Panc1 (cell line): ENCODE measurements around the gene AHDC1. TPM values are rescaled to one million over a fixed set of nuclear protein-coding genes. Genes with fewer than 3 reads are reported as not detected.

Experiments used
- ATAC-seq: fragments of 200-7000 bp; cut with Tn5 transposase; 2 replicates; pipeline ENCODE4 v1.9.1; 2020; ENCODE audit warnings: mild to moderate bottlenecking, moderate library complexity
- BruUV-seq: library from RNA; stranded (reverse); fragments of 400-500 nt; replicated peaks from 2 replicates; lab custom pipeline; 2021; lab: Mats Ljungman, UMichigan
- CTCF ChIA-PET: fragments of 300-600 bp; sonication (Branson Sonifier 250); formaldehyde crosslinking; loops from one replicate; lab custom pipeline; 2022; ENCODE audit warnings: antibody characterized with exemption; lab: Charles Lee
- POLR2A ChIA-PET: fragments of 300-600 bp; sonication (Branson Sonifier 250); formaldehyde crosslinking; loops from one replicate; lab custom pipeline; 2022; ENCODE audit warnings: antibody characterized with exemption; lab: Charles Lee
- DNase-seq: peaks from one replicate; pipeline ENCODE4 v3.0.0-alpha.2; 2010; ENCODE audit warnings: low read depth, low spot score
- H3K27ac ChIP-seq: 2 replicates; pipeline ENCODE4 v1.5.1; 2011; ENCODE audit warnings: mild to moderate bottlenecking, low read length, inconsistent platforms
- H3K27me3 ChIP-seq: fragments of 200-500 bp; sonication (Bioruptor generic); 2 replicates; pipeline ENCODE4 v1.6.0; 2014; ENCODE audit warnings: low read length, inconsistent platforms; ENCODE audit not compliant: control insufficient read depth, insufficient read depth
- H3K36me3 ChIP-seq: fragments of 200-500 bp; sonication (Bioruptor generic); 2 replicates; pipeline ENCODE4 v1.5.1; 2014; ENCODE audit warnings: inconsistent platforms, mild to moderate bottlenecking, low read length, moderate library complexity; ENCODE audit not compliant: control insufficient read depth, insufficient read depth
- H3K4me1 ChIP-seq: 2 replicates; pipeline ENCODE4 v1.5.1; 2011; ENCODE audit warnings: inconsistent platforms, mild to moderate bottlenecking, low read length, moderate library complexity; ENCODE audit not compliant: control insufficient read depth, insufficient read depth
- H3K4me3 ChIP-seq, 2 experiments: 2 replicates each; pipeline ENCODE4 v1.5.1; 2011 to 2012; ENCODE audit warnings: low read depth in 2 of 2, low read length in 2 of 2, mild to moderate bottlenecking in 2 of 2, inconsistent platforms in 1 of 2, moderate library complexity in 1 of 2
- H3K9me3 ChIP-seq: fragments of 200-500 bp; sonication (Bioruptor generic); 2 replicates; pipeline ENCODE4 v1.5.1; 2014; ENCODE audit warnings: low read depth, mild to moderate bottlenecking, inconsistent platforms, low read length, moderate library complexity; ENCODE audit not compliant: control insufficient read depth, insufficient read depth
- POLR2AphosphoS5 ChIP-seq: IDR thresholded peaks from 2 replicates; pipeline ENCODE4 v1.6.1; 2012; ENCODE audit warnings: mild to moderate bottlenecking, low read depth, low read length, moderate library complexity
- SIN3A ChIP-seq: IDR thresholded peaks from 2 replicates; pipeline ENCODE4 v1.6.1; 2012; ENCODE audit warnings: low read depth, mild to moderate bottlenecking, low read length, moderate library complexity, borderline replicate concordance; ENCODE audit not compliant: insufficient read depth
- TCF7L2 ChIP-seq: IDR thresholded peaks from 2 replicates; pipeline ENCODE4 v1.6.1; 2011; ENCODE audit warnings: mild to moderate bottlenecking, low read depth, low read length, inconsistent platforms
- in situ Hi-C: cut with HindIII; loops from 2 replicates; pipeline ENCODE4 v1.10.0; 2016; ENCODE audit warnings: low sequenced_read_pairs, low pct_unique_long_range_greater_than_20kb
- intact Hi-C: fragments of 100-400 bp; cut with micrococcal nuclease; formaldehyde crosslinking; loops from one replicate; pipeline ENCODE4 v1.10.0; 2022; ENCODE audit not compliant: unreplicated experiment
- total RNA-seq: library from RNA; stranded (reverse); gene quantifications from one replicate; pipeline ENCODE4 v1.2.1, GENCODE V29; 2021; ENCODE audit not compliant: unreplicated experiment
- TF ChIP-seq, protein P1 (sequence below): fragments of 450-650 bp; IDR thresholded peaks from 2 replicates; pipeline ENCODE4 v1.5.1; 2017; ENCODE audit warnings: mild to moderate bottlenecking
- TF ChIP-seq, protein P2 (sequence below), 2 experiments: IDR thresholded peaks; 2 replicates each; pipeline ENCODE4 v1.6.1; 2011 to 2012; ENCODE audit warnings: low read depth in 2 of 2, control low read depth in 1 of 2, low read length in 1 of 2, mild to moderate bottlenecking in 1 of 2, moderate library complexity in 1 of 2; ENCODE audit not compliant: insufficient read depth in 1 of 2

AHDC1 gene
- total RNA-seq, 1 experiment from 2014 or later = 47.1 TPM

DNA sequence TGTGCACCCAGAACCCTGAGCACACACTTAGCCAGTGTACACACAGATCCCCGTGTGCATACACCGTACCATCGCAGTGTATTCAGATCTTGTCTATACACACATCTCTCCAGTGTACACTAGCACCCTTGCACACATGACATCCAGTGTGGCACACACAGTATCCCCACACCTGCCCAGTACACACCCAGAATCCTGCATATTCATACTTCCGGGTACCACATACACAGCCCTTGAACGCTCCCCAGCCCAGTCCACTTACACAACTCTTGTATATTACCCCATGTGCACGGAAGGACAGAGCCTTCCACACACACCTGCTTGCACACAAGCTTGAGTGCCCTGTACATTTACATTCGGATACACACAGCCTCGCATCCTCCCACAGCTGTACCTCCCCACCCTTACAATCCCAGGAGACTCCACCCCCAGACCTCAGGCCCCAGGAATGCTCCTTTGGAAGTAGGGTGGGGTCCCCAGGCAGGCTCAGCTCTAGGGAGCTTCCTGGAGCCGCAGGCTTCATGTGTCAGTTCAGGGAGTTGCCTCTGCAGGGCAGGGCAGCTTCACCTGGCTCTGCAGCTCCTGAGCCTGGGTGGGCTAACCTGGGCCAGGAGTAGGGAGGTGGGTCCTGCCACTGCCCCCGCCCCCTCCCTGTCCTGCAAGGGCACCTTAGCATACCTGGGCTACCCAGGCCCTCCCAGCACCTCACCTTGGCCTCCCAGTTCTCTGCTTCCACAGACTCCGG is 46.2 kb downstream of the AHDC1 start:
- DNase-seq (no peak), ATAC-seq (peak; percentile 4)
- in situ Hi-C loops = no loop called here
- TF ChIP-seq POLR2AphosphoS5 = no peak
- TF ChIP-seq SIN3A = no peak
- TF ChIP-seq, protein P1, sequence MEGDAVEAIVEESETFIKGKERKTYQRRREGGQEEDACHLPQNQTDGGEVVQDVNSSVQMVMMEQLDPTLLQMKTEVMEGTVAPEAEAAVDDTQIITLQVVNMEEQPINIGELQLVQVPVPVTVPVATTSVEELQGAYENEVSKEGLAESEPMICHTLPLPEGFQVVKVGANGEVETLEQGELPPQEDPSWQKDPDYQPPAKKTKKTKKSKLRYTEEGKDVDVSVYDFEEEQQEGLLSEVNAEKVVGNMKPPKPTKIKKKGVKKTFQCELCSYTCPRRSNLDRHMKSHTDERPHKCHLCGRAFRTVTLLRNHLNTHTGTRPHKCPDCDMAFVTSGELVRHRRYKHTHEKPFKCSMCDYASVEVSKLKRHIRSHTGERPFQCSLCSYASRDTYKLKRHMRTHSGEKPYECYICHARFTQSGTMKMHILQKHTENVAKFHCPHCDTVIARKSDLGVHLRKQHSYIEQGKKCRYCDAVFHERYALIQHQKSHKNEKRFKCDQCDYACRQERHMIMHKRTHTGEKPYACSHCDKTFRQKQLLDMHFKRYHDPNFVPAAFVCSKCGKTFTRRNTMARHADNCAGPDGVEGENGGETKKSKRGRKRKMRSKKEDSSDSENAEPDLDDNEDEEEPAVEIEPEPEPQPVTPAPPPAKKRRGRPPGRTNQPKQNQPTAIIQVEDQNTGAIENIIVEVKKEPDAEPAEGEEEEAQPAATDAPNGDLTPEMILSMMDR = no peak
- TF ChIP-seq, protein P2, sequence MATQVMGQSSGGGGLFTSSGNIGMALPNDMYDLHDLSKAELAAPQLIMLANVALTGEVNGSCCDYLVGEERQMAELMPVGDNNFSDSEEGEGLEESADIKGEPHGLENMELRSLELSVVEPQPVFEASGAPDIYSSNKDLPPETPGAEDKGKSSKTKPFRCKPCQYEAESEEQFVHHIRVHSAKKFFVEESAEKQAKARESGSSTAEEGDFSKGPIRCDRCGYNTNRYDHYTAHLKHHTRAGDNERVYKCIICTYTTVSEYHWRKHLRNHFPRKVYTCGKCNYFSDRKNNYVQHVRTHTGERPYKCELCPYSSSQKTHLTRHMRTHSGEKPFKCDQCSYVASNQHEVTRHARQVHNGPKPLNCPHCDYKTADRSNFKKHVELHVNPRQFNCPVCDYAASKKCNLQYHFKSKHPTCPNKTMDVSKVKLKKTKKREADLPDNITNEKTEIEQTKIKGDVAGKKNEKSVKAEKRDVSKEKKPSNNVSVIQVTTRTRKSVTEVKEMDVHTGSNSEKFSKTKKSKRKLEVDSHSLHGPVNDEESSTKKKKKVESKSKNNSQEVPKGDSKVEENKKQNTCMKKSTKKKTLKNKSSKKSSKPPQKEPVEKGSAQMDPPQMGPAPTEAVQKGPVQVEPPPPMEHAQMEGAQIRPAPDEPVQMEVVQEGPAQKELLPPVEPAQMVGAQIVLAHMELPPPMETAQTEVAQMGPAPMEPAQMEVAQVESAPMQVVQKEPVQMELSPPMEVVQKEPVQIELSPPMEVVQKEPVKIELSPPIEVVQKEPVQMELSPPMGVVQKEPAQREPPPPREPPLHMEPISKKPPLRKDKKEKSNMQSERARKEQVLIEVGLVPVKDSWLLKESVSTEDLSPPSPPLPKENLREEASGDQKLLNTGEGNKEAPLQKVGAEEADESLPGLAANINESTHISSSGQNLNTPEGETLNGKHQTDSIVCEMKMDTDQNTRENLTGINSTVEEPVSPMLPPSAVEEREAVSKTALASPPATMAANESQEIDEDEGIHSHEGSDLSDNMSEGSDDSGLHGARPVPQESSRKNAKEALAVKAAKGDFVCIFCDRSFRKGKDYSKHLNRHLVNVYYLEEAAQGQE (IDR thresholded peaks at IDR 0.05; ENCODE audit: insufficient read depth in 1 of 2, low read depth in 2 of 2, low read length in 1 of 2) = no peak
- no peak for TF ChIP-seq TCF7L2
- POLR2A ChIA-PET = no interaction called here
- Histone ChIP-seq H3K9me3 (no peaks in the 10 kb centered on the region), H3K27ac (peak overlapping the region; percentile 13; the same call in 1 of the 2 replicates), H3K27me3 (no peaks in the 10 kb centered on the region), H3K4me3 (no peak overlapping the region), H3K4me1 (peaks cover 59% of the 10 kb centered on the region), H3K36me3 (no peaks in the 10 kb centered on the region; the same call in 1 of the 2 replicates)
- CTCF ChIA-PET = interaction anchor here (0.5 to 2.8 kb wide), 15 partner anchors 9 to 135 kb away, joined by 3 to 46 read pairs (median 7); partner anchors contain the start of gene AHDC1
- BruUV-seq = no TSS peak
- intact Hi-C loops = loop anchor here (5.0 kb wide), 1 partner anchor 50 kb away; no protein-coding TSS in a partner anchor

DNA sequence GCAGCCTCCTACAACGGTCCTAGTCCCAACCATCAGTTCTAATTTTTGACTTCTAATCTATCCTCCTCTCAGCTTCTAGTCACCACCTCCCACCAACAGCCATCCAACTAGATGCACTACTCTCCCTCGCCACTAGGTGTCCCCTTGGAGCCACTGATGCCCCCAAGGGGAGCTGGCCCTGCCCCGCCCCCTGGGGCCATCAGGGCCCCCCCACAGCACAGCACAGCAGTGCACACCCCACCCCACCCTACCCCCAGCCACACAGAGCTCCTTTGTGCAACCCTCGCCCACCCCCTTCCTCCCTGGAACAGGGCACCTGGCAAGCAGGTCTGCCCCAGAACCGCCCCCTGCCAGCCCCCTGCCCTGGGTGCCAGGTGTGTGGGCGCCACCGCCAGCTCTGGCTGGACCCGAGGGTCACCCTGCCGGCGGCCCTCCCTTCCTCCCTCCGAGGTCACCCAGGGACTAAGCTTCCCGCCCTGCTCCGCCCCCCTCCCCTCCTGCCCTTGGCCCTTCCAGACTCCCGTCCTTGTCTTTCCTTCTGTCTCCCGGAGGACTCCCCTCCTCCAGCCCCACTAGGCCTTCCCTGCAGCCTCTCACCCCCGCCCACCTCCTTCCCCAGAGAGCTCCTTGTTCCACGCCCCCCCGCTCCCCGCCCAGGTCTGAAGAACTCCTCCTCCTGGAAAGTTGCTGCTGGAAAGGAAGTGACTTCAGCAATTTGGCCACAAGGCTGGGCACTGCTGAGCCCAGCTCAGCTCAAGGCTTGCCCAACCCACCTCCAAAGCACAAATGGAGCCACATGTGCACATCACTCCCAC is 47.0 kb downstream of the AHDC1 start:
- in situ Hi-C loops = no loop called here
- CTCF ChIA-PET = interaction anchor here (0.5 to 2.8 kb wide), 25 partner anchors 8 to 723 kb away, joined by 3 to 46 read pairs (median 5); partner anchors contain the start of gene AHDC1
- peak overlapping the region; percentile 78; the same call in 1 of the 2 replicates for H3K27ac ChIP-seq
- ATAC-seq (peak; percentile 77), DNase-seq (no peak)
- TF ChIP-seq, protein P1 = peak; percentile 93
- no peak for TF ChIP-seq POLR2AphosphoS5
- H3K27me3 ChIP-seq = no peaks in the 10 kb centered on the region
- intact Hi-C loops = loop anchor here (5.0 kb wide), 1 partner anchor 50 kb away; no protein-coding TSS in a partner anchor
- POLR2A ChIA-PET = interaction anchor here (0.6 kb wide), 2 partner anchors 12 to 279 kb away, joined by 3 read pairs; no protein-coding TSS in a partner anchor
- H3K4me3 ChIP-seq = no peak overlapping the region
- no peaks in the 10 kb centered on the region for H3K9me3 ChIP-seq
- H3K4me1 ChIP-seq = peaks cover 52% of the 10 kb centered on the region
- H3K36me3 ChIP-seq = no peaks in the 10 kb centered on the region; the same call in 1 of the 2 replicates
- BruUV-seq = no TSS peak
